Myocyte (in vitro differentiated cells): ENCODE measurements around the gene SLC16A3. TPM values are rescaled to one million over a fixed set of nuclear protein-coding genes. Genes with fewer than 3 reads are reported as not detected.
"Not testable (repeated sequence)": the region's sequence is repeated elsewhere in the genome, so short reads cannot be mapped to it uniquely, and the experiment has no call there.

Experiments used
- DNase-seq: peaks from one replicate; pipeline ENCODE4 v3.0.0-alpha.2; 2012; ENCODE audit warnings: low read depth
- total RNA-seq: library from RNA; depleted of rRNA; stranded (reverse); fragments of >200 nt; gene quantifications from 2 replicates; pipeline ENCODE4 v1.2.3, GENCODE V29; 2014

Gene SLC16A3
- total RNA-seq, 1 donor from 2014 or later = 164 TPM

- DNase-seq = no peak
These were observed 16.5 kb downstream of the SLC16A3 start for GRCh38 chr17:82245134-82246039.

DNA sequence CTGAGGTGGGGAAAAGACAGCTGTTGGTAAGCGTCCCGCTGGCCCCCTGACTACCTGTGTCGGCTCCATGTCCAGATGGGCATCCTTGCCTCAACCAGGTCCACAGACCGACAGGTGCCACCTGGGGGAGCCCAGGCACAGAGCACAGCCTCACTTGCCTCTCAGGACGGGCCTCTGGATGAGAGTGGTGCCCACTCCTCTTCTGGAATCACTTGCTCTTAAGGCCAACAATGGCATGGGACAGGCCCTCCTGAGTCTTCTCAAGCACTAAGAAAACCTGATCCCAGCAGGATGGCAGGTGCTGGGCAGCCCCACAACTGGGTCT, 17.2 kb downstream of the SLC16A3 start:
- DNase-seq = no peak

- DNase-seq = peak; percentile 77
These were observed 17.7 kb downstream of the SLC16A3 start for GRCh38 chr17:82246365-82247181.

GRCh38 chr17:82247182-82247823, 18.5 kb downstream of the SLC16A3 start:
- DNase-seq = peak; percentile 69

- DNase-seq = no peak
These were observed 19.2 kb downstream of the SLC16A3 start for GRCh38 chr17:82247856-82248671.

GRCh38 chr17:82248815-82249674, 20.2 kb downstream of the SLC16A3 start:
- DNase-seq = no peak

GRCh38 chr17:82249896-82250581, 21.2 kb downstream of the SLC16A3 start:
- no peak for DNase-seq

DNA sequence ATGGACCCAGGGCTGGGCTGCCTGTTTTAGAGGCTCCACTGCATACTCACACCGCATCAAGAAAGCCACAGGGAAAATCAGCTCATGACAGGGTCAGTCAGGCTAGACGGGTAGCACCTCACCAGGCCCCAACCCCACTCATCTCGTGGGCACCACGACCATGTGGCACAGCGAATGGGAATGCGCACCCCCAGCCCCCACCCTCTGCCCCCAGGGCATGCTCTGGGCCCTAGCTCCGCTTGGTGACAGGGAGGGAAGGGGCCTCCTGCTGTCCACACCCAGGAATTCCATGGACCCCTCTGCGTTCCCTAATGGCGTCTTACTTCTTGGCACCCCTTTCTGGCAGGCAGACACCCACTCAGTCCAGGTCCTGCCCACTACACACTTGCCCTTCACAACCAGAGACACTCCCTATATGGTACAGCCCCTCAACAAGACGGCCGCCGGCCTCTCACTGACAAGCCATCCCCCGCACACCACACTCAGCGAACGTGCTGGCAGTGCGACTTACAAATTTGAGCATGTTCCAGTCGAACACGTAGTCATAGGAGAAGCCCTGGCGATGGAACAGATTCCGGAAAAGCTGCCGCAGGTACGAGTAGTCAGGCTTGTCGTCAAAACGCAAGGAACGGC, 22.1 kb downstream of the SLC16A3 start:
- DNase-seq = no peak

DNA sequence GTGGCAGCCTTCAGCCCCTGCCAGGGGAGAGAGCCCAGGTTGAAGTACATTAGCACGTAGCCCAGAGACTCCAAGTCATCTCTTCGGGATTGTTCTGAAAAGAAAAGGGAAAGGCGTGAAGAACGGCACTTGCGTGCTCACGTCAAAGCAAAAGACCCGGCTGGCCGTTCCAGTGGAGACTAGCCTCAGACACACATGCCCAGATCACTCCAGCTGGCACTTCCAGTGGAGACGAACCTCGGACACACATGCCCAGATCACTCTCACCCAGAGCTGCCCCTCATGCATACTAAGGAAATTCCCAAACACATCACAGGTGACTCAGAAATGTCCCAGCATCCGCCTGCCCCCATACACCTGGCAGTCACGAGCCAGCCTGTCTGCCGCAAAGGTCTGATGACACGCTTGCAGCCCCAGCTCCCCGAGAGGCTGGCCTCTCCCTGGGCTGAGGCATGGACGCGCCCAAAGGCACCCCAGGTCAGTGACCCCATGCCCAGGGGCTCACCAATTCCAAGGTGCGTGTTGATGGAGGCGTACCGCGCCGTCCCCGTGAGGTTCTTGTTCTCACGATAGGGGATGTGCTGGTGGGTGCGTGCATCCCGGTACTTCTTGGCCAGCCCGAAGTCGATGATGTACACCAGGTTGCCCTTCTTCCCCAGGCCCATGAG, 23.8 kb downstream of the SLC16A3 start:
- no peak for DNase-seq

DNA sequence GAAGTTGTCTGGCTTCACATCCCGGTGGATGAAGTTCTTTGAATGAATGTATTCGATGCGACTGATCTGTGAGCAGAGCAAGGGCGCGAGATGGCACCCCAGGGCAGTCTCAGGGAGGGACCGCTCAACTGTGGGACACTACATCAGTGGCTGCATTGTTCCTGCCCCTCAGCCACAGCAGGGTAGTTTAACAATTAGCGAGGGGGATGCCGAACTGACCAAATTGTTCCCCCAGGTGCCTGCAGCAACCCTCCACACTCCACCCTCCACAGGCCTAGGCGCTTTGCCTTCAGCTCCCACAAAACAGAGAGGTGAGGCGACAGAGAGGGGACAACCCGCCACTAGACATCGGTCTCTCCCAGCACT, 24.3 kb downstream of the SLC16A3 start:
- DNase-seq = no peak

DNA sequence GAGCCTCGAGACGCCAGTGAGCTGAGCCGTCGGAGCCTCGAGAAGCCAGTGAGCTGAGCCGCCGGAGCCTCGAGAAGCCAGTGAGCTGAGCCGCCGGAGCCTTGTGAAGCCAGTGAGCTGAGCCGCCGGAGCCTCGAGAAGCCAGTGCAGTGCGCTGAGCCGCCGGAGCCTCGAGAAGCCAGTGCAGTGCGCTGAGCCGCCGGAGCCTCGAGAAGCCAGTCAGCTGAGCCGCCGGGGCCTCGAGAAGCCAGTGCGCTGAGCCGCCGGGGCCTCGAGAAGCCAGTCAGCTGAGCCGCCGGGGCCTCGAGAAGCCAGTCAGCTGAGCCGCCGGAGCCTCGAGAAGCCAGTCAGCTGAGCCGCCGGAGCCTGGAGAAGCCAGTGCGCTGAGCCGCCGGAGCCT, 25.3 kb downstream of the SLC16A3 start:
- DNase-seq = not testable (repeated sequence)

DNA sequence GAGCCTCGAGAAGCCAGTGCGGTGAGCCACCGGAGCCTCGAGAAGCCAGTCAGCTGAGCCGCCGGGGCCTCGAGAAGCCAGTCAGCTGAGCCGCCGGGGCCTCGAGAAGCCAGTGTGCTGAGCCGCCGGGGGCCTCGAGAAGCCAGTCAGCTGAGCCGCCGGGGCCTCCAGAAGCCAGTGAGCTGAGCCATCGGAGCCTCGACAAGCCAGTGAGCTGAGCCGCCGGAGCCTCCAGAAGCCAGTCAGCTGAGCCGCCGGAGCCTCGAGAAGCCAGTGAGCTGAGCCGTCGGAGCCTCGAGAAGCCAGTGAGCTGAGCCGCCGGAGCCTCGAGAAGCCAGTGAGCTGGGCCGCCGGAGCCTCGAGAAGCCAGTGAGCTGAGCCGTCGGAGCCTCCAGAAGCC, 25.9 kb downstream of the SLC16A3 start:
- not testable (repeated sequence) for DNase-seq

DNA sequence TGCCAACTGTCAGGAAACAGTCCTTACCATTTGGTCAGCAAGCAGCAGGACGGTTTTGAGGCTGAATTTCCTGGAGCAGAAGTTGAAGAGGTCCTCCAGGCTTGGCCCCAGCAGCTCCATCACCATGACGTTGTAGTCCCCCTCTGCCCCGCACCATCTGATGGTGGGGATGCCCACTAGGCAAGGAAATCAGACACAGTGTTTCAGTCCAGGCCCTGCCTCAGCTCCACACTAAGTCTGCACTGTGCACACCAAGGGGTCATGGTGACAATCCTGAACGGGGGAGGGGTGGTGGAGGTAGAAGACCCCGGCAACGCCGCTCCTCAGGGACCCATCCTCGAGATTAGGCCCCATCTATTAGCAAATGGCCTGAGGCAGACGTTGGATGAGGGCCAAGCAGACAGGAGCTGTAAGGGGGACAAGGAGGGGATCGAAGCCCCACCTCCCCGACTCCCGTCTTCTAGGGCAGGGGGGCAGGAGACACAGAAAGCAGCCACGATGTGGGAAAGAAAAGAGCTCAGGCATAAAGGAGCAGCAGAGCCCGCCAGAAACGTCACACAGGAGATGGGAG, 26.6 kb downstream of the SLC16A3 start:
- DNase-seq = no peak

GRCh38 chr17:82256242-82256885, 27.5 kb downstream of the SLC16A3 start:
- no peak for DNase-seq

- peak; percentile 92 for DNase-seq
These were observed 28.6 kb downstream of the SLC16A3 start for GRCh38 chr17:82257473-82257872.

- DNase-seq = no peak
These were observed 29.7 kb downstream of the SLC16A3 start for GRCh38 chr17:82258555-82258954.
